Ovary (tissue), 3 donors: Measurements from ENCODE around the gene PARP4.
"Not testable (repeated sequence)": the region's sequence is repeated elsewhere in the genome, so short reads cannot be mapped to it uniquely, and the experiment has no call there.

Source experiments
- EP300 ChIP-seq: sonication (generic); formaldehyde crosslinking; IDR thresholded peaks from one replicate; pipeline ENCODE4 v1.6.1; 2017; ENCODE audit warnings: antibody characterized with exemption
- POLR2A ChIP-seq: fragments of 450-650 bp; IDR thresholded peaks from one replicate; pipeline ENCODE4 v1.6.1; 2017; ENCODE audit warnings: antibody characterized with exemption, mild to moderate bottlenecking, moderate library complexity
- TF ChIP-seq, protein P1 (sequence below), 3 donors: fragments of 450-650 bp in 2 of 3; fragments of 200-600 bp in 1 of 3; IDR thresholded peaks; one replicate each; pipeline versions ENCODE4 v1.5.1 to v1.8.0; 2016 to 2022; ENCODE audit warnings: antibody characterized with exemption in 3 of 3, mild to moderate bottlenecking in 1 of 3
- donor health status: DM: no; HTN: no; CAD: no.

DNA sequence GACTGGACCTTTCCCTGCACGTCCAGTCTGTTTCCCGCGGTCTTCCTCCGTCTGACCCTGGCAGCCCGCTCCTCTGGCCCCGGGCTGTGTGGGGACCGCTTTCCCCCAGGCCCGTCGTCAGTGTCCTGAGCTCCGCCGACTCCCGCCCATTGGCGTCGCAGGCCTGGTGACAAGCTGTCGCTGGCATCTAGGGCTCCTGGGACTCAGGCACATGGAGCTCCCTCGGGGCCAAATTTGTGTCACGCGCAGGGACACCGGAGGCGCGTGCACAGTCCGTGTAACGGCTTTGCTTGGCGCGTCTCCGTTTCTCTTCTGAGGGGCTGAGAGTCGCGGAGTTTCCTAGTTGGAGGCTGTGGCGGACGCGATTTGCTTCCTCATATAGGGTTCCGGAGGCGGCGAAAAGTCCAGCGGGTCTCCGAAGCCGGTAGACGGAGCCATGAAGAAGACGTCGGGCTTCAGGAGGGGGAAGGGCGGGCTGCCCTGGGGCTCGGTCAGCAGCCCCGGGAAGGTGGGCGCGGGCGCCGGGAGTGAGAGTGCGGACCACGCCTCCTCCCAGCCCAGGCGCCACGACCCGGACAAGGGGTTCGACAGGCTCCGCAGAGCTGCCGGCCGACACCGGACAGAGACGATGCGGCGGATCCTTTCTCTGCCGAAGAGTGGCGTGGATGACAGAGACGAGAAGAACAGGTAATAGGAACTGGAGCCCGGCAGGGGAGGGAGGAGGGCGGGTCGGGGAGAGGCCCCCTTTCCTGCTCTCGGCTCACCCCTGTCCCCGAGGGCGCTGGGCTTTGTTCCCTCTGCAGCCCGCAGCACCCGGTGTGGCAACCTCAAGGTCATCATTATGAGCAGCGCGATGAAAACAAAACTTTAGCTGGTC lies 29.1 kb upstream of the PARP4 start:
- not testable (repeated sequence) for TF ChIP-seq POLR2A, EP300
- TF ChIP-seq, protein P1, sequence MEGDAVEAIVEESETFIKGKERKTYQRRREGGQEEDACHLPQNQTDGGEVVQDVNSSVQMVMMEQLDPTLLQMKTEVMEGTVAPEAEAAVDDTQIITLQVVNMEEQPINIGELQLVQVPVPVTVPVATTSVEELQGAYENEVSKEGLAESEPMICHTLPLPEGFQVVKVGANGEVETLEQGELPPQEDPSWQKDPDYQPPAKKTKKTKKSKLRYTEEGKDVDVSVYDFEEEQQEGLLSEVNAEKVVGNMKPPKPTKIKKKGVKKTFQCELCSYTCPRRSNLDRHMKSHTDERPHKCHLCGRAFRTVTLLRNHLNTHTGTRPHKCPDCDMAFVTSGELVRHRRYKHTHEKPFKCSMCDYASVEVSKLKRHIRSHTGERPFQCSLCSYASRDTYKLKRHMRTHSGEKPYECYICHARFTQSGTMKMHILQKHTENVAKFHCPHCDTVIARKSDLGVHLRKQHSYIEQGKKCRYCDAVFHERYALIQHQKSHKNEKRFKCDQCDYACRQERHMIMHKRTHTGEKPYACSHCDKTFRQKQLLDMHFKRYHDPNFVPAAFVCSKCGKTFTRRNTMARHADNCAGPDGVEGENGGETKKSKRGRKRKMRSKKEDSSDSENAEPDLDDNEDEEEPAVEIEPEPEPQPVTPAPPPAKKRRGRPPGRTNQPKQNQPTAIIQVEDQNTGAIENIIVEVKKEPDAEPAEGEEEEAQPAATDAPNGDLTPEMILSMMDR (IDR thresholded peaks at IDR 0.05) = not testable (repeated sequence)
